ENCODE data around the gene EPHB1. TPM values are rescaled to one million over a fixed set of nuclear protein-coding genes. Genes with fewer than 3 reads are reported as not detected.

EPHB1 gene
- total and polyA plus RNA-seq, 2 of the 13 experiments (the other 11 are each of a cell fraction or from before 2014, with no cell fraction given), result 0.07 to 0.21 TPM

DNA sequence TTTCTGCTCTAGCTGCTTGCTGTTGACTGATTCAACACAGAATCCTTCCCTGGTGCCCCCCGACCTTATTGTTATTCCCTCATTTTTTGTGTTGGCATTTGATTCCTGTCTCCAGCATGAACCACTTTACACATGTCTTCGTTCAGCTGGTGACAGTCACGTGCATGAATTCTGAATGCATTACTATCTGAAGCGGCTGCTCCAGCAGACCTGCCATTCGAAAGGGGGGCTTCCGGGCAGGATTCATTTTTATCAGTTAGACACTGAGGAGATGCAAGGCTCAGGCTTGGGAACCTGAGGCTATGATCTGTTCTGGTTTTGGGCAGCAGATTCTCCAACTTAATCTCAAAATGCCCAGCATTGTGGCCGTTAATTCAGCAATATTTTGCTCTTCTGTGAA is 336.2 kb downstream of the EPHB1 start:
- DNase-seq (ENCODE audit: low spot score) (no peak), ATAC-seq (no peak), FAIRE-seq (no peak)
- H4K20me1 ChIP-seq (ENCODE audit: insufficient read depth, low read length), result no peaks in the 10 kb centered on the region
- intact Hi-C loops (cut with micrococcal nuclease; ENCODE audit: unreplicated experiment) (no loop called here), in situ Hi-C loops (cut with HindIII; ENCODE audit: extremely low pct_ligation_motif_present, low pct_unique_long_range_greater_than_20kb) (no loop called here)
- H3K9me3 ChIP-seq (ENCODE audit: low read length), result no peaks in the 10 kb centered on the region
- no peak overlapping the region for H3K4me2 ChIP-seq (ENCODE audit: low read depth, low read length)
- 0% methylated on average over 7 of the region's 7 CpGs for WGBS (ENCODE audit: low lambda C conversion rate)
- H3K36me3 ChIP-seq (replicated peaks in 1 of 2; ENCODE audit: control insufficient read depth in 1 of 2, insufficient read depth in 2 of 2, low read length in 2 of 2), result no peaks in the 10 kb centered on the region
- no peak overlapping the region for H3K27ac ChIP-seq (ENCODE audit: extremely low read length, insufficient read depth, low read length)
- ChIA-PET POLR2A (no interaction called here), CTCF (ENCODE audit: low intra/inter-chr PET ratio, low total read pairs) (no interaction called here)
- no peaks in the 10 kb centered on the region for H3K79me2 ChIP-seq (ENCODE audit: insufficient read depth, low read length)
- H3K4me1 ChIP-seq (ENCODE audit: insufficient read depth, low read length), result no peaks in the 10 kb centered on the region
- TF ChIP-seq, protein P1, sequence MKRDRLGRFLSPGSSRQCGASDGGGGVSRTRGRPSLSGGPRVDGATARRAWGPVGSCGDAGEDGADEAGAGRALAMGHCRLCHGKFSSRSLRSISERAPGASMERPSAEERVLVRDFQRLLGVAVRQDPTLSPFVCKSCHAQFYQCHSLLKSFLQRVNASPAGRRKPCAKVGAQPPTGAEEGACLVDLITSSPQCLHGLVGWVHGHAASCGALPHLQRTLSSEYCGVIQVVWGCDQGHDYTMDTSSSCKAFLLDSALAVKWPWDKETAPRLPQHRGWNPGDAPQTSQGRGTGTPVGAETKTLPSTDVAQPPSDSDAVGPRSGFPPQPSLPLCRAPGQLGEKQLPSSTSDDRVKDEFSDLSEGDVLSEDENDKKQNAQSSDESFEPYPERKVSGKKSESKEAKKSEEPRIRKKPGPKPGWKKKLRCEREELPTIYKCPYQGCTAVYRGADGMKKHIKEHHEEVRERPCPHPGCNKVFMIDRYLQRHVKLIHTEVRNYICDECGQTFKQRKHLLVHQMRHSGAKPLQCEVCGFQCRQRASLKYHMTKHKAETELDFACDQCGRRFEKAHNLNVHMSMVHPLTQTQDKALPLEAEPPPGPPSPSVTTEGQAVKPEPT (CRISPR knock-in tag; IDR thresholded peaks at IDR 0.05; ENCODE audit: low read depth), result no peak
- TF ChIP-seq GPN1 (CRISPR knock-in tag; IDR thresholded peaks at IDR 0.05; ENCODE audit: borderline replicate concordance), result no peak
- TF ChIP-seq ZNF30 (CRISPR knock-in tag; IDR thresholded peaks at IDR 0.05), result no peak
- no peak for TF ChIP-seq ZNF644 (CRISPR knock-in tag; IDR thresholded peaks at IDR 0.05; ENCODE audit: low read depth)
- no peak for TF ChIP-seq IKZF1 (IDR thresholded peaks at IDR 0.05)
- TF ChIP-seq TAF1 (CRISPR knock-in tag; IDR thresholded peaks at IDR 0.05), result no peak
- H3K27me3 ChIP-seq (ENCODE audit: control insufficient read depth in 1 of 2, insufficient read depth in 2 of 2, low read length in 2 of 2), result no peaks in the 10 kb centered on the region
- no peak overlapping the region for H3K4me3 ChIP-seq (replicated peaks in 1 of 3; ENCODE audit: insufficient read depth in 1 of 3, low read depth in 2 of 3, low read length in 3 of 3)
- no peak overlapping the region for H3K9ac ChIP-seq (ENCODE audit: insufficient read depth, low read depth, low read length)
- no peak overlapping the region for H2AFZ ChIP-seq (ENCODE audit: low read length)
- no TSS peak for BruUV-seq (replicated peaks)

DNA sequence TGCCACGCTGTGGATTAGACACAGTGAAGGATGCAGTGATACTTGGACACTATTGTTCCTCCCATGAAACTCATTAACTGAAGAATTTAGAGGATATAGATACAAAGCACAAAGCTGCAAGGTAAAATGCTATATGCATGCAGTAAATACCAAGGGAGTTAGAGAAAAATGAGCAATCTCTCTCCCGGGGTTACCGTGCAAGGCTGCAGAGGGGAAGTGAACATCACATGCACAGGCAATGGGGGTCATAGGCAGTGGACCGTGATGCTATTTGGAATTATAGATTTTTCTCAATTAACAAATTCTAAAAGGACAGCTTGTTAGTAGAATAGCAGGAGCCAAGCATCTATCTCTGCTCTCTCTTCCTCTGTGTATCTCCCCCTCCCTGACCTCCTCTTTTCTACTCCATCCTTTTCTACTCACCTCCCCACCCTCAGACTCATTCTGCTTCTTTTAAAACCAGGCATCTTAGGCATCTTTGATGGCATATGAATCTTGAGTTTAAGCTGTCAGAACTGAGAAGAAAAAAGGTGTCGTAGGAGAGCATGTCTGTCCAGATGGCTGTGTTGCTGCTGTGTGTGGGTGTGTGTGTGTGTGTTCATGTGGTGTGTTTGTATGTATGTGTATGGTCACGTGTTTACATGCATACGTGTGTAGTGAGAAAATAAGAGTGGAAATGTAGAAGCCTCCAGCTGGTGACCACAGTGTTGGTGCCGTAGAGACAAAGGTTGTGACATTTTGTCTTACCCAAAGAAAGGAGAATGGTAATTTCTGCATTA is 339.0 kb downstream of the EPHB1 start:
- 7% methylated on average over 8 of the region's 8 CpGs for WGBS (ENCODE audit: low lambda C conversion rate)

More for the DNA sequence above, 339.0 kb downstream of the EPHB1 start:
- Histone ChIP-seq H2AFZ (ENCODE audit: low read length) (no peak overlapping the region), H3K27me3 (ENCODE audit: control insufficient read depth in 1 of 2, insufficient read depth in 2 of 2, low read length in 2 of 2) (no peaks in the 10 kb centered on the region), H3K4me2 (ENCODE audit: low read depth, low read length) (no peak overlapping the region), H3K36me3 (replicated peaks in 1 of 2; ENCODE audit: control insufficient read depth in 1 of 2, insufficient read depth in 2 of 2, low read length in 2 of 2) (no peaks in the 10 kb centered on the region), H3K79me2 (ENCODE audit: insufficient read depth, low read length) (no peaks in the 10 kb centered on the region), H3K4me3 (replicated peaks in 1 of 3; ENCODE audit: insufficient read depth in 1 of 3, low read depth in 2 of 3, low read length in 3 of 3) (no peak overlapping the region), H3K4me1 (ENCODE audit: insufficient read depth, low read length) (no peaks in the 10 kb centered on the region), H3K9me3 (ENCODE audit: low read length) (no peaks in the 10 kb centered on the region), H3K27ac (ENCODE audit: extremely low read length, insufficient read depth, low read length) (no peak overlapping the region), H4K20me1 (ENCODE audit: insufficient read depth, low read length) (no peaks in the 10 kb centered on the region), H3K9ac (ENCODE audit: insufficient read depth, low read depth, low read length) (no peak overlapping the region)
- DNase-seq (ENCODE audit: low spot score), result no peak
- in situ Hi-C loops (cut with HindIII; ENCODE audit: extremely low pct_ligation_motif_present, low pct_unique_long_range_greater_than_20kb) (no loop called here), intact Hi-C loops (cut with micrococcal nuclease; ENCODE audit: unreplicated experiment) (no loop called here)
- no TSS peak for BruUV-seq (replicated peaks)
- FAIRE-seq, result no peak
- TF ChIP-seq, protein P2, sequence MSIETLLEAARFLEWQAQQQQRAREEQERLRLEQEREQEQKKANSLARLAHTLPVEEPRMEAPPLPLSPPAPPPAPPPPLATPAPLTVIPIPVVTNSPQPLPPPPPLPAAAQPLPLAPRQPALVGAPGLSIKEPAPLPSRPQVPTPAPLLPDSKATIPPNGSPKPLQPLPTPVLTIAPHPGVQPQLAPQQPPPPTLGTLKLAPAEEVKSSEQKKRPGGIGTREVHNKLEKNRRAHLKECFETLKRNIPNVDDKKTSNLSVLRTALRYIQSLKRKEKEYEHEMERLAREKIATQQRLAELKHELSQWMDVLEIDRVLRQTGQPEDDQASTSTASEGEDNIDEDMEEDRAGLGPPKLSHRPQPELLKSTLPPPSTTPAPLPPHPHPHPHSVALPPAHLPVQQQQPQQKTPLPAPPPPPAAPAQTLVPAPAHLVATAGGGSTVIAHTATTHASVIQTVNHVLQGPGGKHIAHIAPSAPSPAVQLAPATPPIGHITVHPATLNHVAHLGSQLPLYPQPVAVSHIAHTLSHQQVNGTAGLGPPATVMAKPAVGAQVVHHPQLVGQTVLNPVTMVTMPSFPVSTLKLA (IDR thresholded peaks at IDR 0.05), result peak; percentile 54
- TF ChIP-seq, protein P1 (CRISPR knock-in tag; IDR thresholded peaks at IDR 0.05; ENCODE audit: low read depth), result no peak
- CTCF ChIA-PET (ENCODE audit: low intra/inter-chr PET ratio, low total read pairs), result no interaction called here
- ATAC-seq, result no peak
- POLR2A ChIA-PET, result no interaction called here
